ENCODE data around the gene POLD2. TPM values are rescaled to one million over a fixed set of nuclear protein-coding genes. Genes with fewer than 3 reads are reported as not detected.

POLD2 gene
- total and polyA plus RNA-seq, 2 of the 13 experiments (the other 11 are each of a cell fraction or from before 2014, with no cell fraction given) = 87.6 to 95.1 TPM

GRCh38 chr7:44140341-44140740 lies 17.0 kb upstream of the POLD2 start (continued):
- TF ChIP-seq TARDBP (CRISPR knock-in tag; IDR thresholded peaks at IDR 0.05) (no peak), ZNF713 (CRISPR knock-in tag; IDR thresholded peaks at IDR 0.05) (no peak), ARHGAP35 (CRISPR knock-in tag; IDR thresholded peaks at IDR 0.05; ENCODE audit: borderline replicate concordance) (no peak), KDM5B (CRISPR knock-in tag; IDR thresholded peaks at IDR 0.05; ENCODE audit: borderline replicate concordance) (no peak), ZMYM3 (CRISPR knock-in tag; IDR thresholded peaks at IDR 0.05) (no peak), ZNF44 (CRISPR knock-in tag; IDR thresholded peaks at IDR 0.05) (no peak), HNRNPH1 (optimal IDR thresholded peaks at IDR 0.05; ENCODE audit: low read depth, low read length) (no peak)

DNA sequence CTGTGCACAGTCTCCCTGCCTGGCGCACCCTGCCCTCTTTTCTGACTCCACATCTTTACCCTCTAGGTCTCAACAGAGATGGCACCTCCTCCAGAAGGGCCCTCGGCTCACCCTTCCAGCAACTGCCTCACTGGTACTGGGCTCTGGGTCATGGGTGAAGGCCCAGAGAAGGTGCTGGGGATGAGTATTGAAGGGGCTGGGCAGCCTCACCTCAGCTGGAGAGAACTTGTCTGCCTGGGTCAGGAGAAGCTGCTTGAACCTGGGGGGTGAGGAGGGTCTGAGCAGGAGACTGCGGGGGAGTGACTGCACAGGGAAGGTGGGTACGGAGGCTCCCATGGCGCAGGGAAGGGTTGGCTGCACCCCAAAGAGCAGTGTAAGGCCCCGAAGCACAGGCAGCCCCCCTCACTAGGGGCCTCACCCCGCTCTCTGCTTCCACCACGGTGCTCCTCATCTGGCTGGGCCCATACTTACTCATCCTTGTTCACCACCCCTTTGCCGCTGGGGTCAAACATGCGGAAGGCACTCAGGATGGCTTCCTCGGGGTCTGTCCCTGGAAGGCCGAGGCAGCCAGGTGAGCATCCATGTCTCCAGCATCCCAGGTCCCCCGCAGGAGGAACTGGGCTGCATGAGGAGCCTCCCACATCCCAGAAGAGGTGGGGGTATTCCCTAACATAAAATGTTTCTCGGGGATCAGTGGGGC lies 16.1 kb upstream of the POLD2 start:
- no TSS peak for BruUV-seq (replicated peaks)
- POLR2A ChIA-PET = no interaction called here
- Histone ChIP-seq H3K9ac (ENCODE audit: insufficient read depth, low read depth, low read length) (no peak overlapping the region), H3K9me3 (ENCODE audit: low read length) (no peaks in the 10 kb centered on the region), H3K4me1 (ENCODE audit: insufficient read depth, low read length) (no peaks in the 10 kb centered on the region), H3K27me3 (ENCODE audit: control insufficient read depth in 1 of 2, insufficient read depth in 2 of 2, low read length in 2 of 2) (peaks cover 0 to 3% of the 10 kb centered on the region in 2 experiments; a peak in 1 of 5 replicates), H3K4me2 (ENCODE audit: low read depth, low read length) (no peak overlapping the region), H4K20me1 (ENCODE audit: insufficient read depth, low read length) (no peaks in the 10 kb centered on the region), H3K27ac (ENCODE audit: extremely low read length, insufficient read depth, low read length) (no peak overlapping the region), H3K36me3 (replicated peaks in 1 of 2; ENCODE audit: control insufficient read depth in 1 of 2, insufficient read depth in 2 of 2, low read length in 2 of 2) (no peaks in the 10 kb centered on the region), H2AFZ (ENCODE audit: low read length) (no peak overlapping the region), H3K79me2 (ENCODE audit: insufficient read depth, low read length) (no peaks in the 10 kb centered on the region), H3K4me3 (replicated peaks in 1 of 3; ENCODE audit: insufficient read depth in 1 of 3, low read depth in 2 of 3, low read length in 3 of 3) (no peak overlapping the region)
- DNase-seq (ENCODE audit: low spot score) = no peak
- no peak for ATAC-seq
- intact Hi-C loops (cut with micrococcal nuclease; ENCODE audit: unreplicated experiment) (loop anchor here (10.0 kb wide), 1 partner anchor 55 kb away; no protein-coding TSS in a partner anchor), in situ Hi-C loops (cut with HindIII; ENCODE audit: extremely low pct_ligation_motif_present, low pct_unique_long_range_greater_than_20kb) (no loop called here)
- 40% methylated on average over 11 of the region's 14 CpGs for WGBS (ENCODE audit: low lambda C conversion rate)
- CTCF ChIA-PET (ENCODE audit: low intra/inter-chr PET ratio, low total read pairs) = no interaction called here
- no peak for FAIRE-seq
- TF ChIP-seq EHMT2 (IDR thresholded peaks at IDR 0.05; ENCODE audit: borderline replicate concordance, low read depth, low read length) (no peak), KDM2A (CRISPR knock-in tag; IDR thresholded peaks at IDR 0.05; ENCODE audit: borderline replicate concordance, low read depth) (no peak), HNF4G (IDR thresholded peaks at IDR 0.05; ENCODE audit: borderline replicate concordance, low read depth, low read length) (no peak), HNF4G (CRISPR knock-in tag; IDR thresholded peaks at IDR 0.05; ENCODE audit: borderline replicate concordance, low read depth) (no peak), TRIM22 (IDR thresholded peaks at IDR 0.05) (no peak), ZNF510 (CRISPR knock-in tag; IDR thresholded peaks at IDR 0.05; ENCODE audit: low read depth) (no peak), HNF4A (CRISPR knock-in tag; IDR thresholded peaks at IDR 0.05) (no peak), SPEN (CRISPR knock-in tag; IDR thresholded peaks at IDR 0.05; ENCODE audit: low read depth) (no peak), ZNF367 (CRISPR knock-in tag; IDR thresholded peaks at IDR 0.05; ENCODE audit: borderline replicate concordance) (no peak), FOXP4 (CRISPR knock-in tag; IDR thresholded peaks at IDR 0.05) (no peak), ZNF136 (CRISPR knock-in tag; IDR thresholded peaks at IDR 0.05; ENCODE audit: low read depth) (no peak)
- TF ChIP-seq, protein P1, sequence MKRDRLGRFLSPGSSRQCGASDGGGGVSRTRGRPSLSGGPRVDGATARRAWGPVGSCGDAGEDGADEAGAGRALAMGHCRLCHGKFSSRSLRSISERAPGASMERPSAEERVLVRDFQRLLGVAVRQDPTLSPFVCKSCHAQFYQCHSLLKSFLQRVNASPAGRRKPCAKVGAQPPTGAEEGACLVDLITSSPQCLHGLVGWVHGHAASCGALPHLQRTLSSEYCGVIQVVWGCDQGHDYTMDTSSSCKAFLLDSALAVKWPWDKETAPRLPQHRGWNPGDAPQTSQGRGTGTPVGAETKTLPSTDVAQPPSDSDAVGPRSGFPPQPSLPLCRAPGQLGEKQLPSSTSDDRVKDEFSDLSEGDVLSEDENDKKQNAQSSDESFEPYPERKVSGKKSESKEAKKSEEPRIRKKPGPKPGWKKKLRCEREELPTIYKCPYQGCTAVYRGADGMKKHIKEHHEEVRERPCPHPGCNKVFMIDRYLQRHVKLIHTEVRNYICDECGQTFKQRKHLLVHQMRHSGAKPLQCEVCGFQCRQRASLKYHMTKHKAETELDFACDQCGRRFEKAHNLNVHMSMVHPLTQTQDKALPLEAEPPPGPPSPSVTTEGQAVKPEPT (CRISPR knock-in tag; IDR thresholded peaks at IDR 0.05; ENCODE audit: low read depth) = no peak
